ENCODE results near the gene UTP20.

The UTP20 gene

GRCh38 chr12:101305794-101306193 is 25.9 kb downstream of the UTP20 start:
- Histone ChIP-seq H3K4me2 (no peak overlapping the region), H3K9ac (no peak overlapping the region), H3K79me2 (ENCODE audit: insufficient read depth, low read depth) (no peaks in the 10 kb centered on the region), H4K20me1 (ENCODE audit: insufficient read depth) (no peaks in the 10 kb centered on the region), H3K4me3 (IDR thresholded peaks at IDR 0.05; ENCODE audit: insufficient read depth, low read depth, low read length) (no peak overlapping the region), H3K4me1 (ENCODE audit: low read depth, poor library complexity, severe bottlenecking) (no peaks in the 10 kb centered on the region), H3K27me3 (ENCODE audit: insufficient read depth, low read depth) (no peaks in the 10 kb centered on the region), H3K36me3 (ENCODE audit: insufficient read depth) (no peaks in the 10 kb centered on the region), H3K27ac (no peak overlapping the region), H2AFZ (ENCODE audit: low read depth) (no peak overlapping the region)
- TF ChIP-seq, protein P1, sequence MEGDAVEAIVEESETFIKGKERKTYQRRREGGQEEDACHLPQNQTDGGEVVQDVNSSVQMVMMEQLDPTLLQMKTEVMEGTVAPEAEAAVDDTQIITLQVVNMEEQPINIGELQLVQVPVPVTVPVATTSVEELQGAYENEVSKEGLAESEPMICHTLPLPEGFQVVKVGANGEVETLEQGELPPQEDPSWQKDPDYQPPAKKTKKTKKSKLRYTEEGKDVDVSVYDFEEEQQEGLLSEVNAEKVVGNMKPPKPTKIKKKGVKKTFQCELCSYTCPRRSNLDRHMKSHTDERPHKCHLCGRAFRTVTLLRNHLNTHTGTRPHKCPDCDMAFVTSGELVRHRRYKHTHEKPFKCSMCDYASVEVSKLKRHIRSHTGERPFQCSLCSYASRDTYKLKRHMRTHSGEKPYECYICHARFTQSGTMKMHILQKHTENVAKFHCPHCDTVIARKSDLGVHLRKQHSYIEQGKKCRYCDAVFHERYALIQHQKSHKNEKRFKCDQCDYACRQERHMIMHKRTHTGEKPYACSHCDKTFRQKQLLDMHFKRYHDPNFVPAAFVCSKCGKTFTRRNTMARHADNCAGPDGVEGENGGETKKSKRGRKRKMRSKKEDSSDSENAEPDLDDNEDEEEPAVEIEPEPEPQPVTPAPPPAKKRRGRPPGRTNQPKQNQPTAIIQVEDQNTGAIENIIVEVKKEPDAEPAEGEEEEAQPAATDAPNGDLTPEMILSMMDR (conservative IDR thresholded peaks at IDR 0.05; ENCODE audit: low read depth, low read length): no peak

DNA sequence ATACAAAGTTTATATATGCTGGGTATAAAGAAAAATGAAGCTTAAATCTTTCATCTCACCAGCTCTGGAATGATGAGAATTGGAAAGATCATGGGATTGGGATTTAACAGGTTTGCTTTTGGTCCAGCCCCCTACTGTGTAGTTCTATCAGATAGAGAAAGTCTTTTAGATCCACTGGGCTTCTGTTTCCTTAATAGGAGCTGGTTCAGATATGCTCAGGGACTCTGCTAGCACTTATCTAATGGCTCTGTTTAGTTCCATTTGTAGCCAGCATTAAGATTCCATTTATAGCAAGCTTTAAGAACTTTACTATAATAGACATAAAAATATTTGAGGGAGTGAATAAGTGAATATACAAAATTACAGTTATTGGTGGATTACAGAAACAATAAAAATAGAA is 42.6 kb downstream of the UTP20 start:
- Histone ChIP-seq H3K4me1 (ENCODE audit: low read depth, poor library complexity, severe bottlenecking) (no peaks in the 10 kb centered on the region), H3K9ac (no peak overlapping the region), H3K27ac (no peak overlapping the region), H4K20me1 (ENCODE audit: insufficient read depth) (no peaks in the 10 kb centered on the region), H3K27me3 (ENCODE audit: insufficient read depth, low read depth) (no peaks in the 10 kb centered on the region), H3K4me3 (IDR thresholded peaks at IDR 0.05; ENCODE audit: insufficient read depth, low read depth, low read length) (no peak overlapping the region), H3K36me3 (ENCODE audit: insufficient read depth) (no peaks in the 10 kb centered on the region), H3K4me2 (no peak overlapping the region), H2AFZ (ENCODE audit: low read depth) (no peak overlapping the region), H3K79me2 (ENCODE audit: insufficient read depth, low read depth) (no peaks in the 10 kb centered on the region)
- TF ChIP-seq, protein P1 (conservative IDR thresholded peaks at IDR 0.05; ENCODE audit: low read depth, low read length): no peak

GRCh38 chr12:101323255-101323654 is 43.4 kb downstream of the UTP20 start:
- H3K4me3 ChIP-seq (IDR thresholded peaks at IDR 0.05; ENCODE audit: insufficient read depth, low read depth, low read length): no peak overlapping the region
- no peak overlapping the region for H3K4me2 ChIP-seq
- H3K27ac ChIP-seq: no peak overlapping the region
- H4K20me1 ChIP-seq (ENCODE audit: insufficient read depth): no peaks in the 10 kb centered on the region
- TF ChIP-seq, protein P1 (conservative IDR thresholded peaks at IDR 0.05; ENCODE audit: low read depth, low read length): no peak
- no peaks in the 10 kb centered on the region for H3K79me2 ChIP-seq (ENCODE audit: insufficient read depth, low read depth)
- no peaks in the 10 kb centered on the region for H3K4me1 ChIP-seq (ENCODE audit: low read depth, poor library complexity, severe bottlenecking)
- no peaks in the 10 kb centered on the region for H3K27me3 ChIP-seq (ENCODE audit: insufficient read depth, low read depth)
- H3K9ac ChIP-seq: no peak overlapping the region
- no peak overlapping the region for H2AFZ ChIP-seq (ENCODE audit: low read depth)
- H3K36me3 ChIP-seq (ENCODE audit: insufficient read depth): no peaks in the 10 kb centered on the region

DNA sequence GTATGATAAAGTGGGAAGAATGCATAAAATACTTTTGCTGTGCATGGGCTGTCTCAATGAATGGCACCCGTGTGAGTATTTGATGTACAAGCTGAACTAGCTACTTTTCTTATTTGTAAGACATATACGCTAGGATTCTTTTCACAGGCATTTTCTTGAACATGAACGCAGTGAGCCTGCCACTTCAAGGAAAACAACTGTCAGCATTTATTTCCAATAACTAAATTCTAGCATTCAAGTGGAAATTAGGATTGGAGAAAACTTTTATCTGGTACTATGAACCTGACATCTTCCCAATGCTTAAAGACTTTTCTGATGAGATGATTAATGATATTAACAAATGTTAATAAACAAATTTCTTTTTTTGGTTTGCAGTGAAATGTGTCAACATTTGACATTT is 45.7 kb downstream of the UTP20 start:
- Histone ChIP-seq H3K4me2 (no peak overlapping the region), H3K9ac (no peak overlapping the region), H3K27me3 (ENCODE audit: insufficient read depth, low read depth) (no peaks in the 10 kb centered on the region), H3K79me2 (ENCODE audit: insufficient read depth, low read depth) (no peaks in the 10 kb centered on the region), H4K20me1 (ENCODE audit: insufficient read depth) (no peaks in the 10 kb centered on the region), H3K27ac (no peak overlapping the region), H2AFZ (ENCODE audit: low read depth) (no peak overlapping the region), H3K36me3 (ENCODE audit: insufficient read depth) (no peaks in the 10 kb centered on the region), H3K4me3 (IDR thresholded peaks at IDR 0.05; ENCODE audit: insufficient read depth, low read depth, low read length) (no peak overlapping the region), H3K4me1 (ENCODE audit: low read depth, poor library complexity, severe bottlenecking) (no peaks in the 10 kb centered on the region)
- TF ChIP-seq, protein P1 (conservative IDR thresholded peaks at IDR 0.05; ENCODE audit: low read depth, low read length): no peak

All from KMS-11 (cell line).